GM12891 (cell line): Measurements from ENCODE around the gene SLCO3A1.
"Not testable (repeated sequence)": the region's sequence is repeated elsewhere in the genome, so short reads cannot be mapped to it uniquely, and the experiment has no call there.

Experiments used
- DNase-seq: peaks from one replicate; pipeline ENCODE4 v3.0.0; 2011; ENCODE audit warnings: low spot score; ENCODE audit not compliant: insufficient read length
- FAIRE-seq: peaks from 2 replicates; lab custom pipeline; 2011; peaks lifted over from hg19 to GRCh38; lab: Jason Lieb, UNC
- PAX5 ChIP-seq: IDR thresholded peaks from 2 replicates; pipeline ENCODE4 v1.6.1; 2011; ENCODE audit warnings: low read length, moderate library complexity, mild to moderate bottlenecking; ENCODE audit not compliant: insufficient read depth, severe bottlenecking
- POLR2A ChIP-seq: IDR thresholded peaks from 2 replicates; pipeline ENCODE4 v1.6.1; 2011; ENCODE audit warnings: low read depth, low read length, control low read depth
- POLR2AphosphoS5 ChIP-seq: IDR thresholded peaks from 2 replicates; pipeline ENCODE4 v1.6.1; 2011; ENCODE audit warnings: low read depth, low read length, control low read depth
- POU2F2 ChIP-seq: IDR thresholded peaks from 2 replicates; pipeline ENCODE4 v1.6.1; 2011; ENCODE audit warnings: low read depth, mild to moderate bottlenecking, control low read depth, low read length, moderate library complexity
- SPI1 ChIP-seq: IDR thresholded peaks from 2 replicates; pipeline ENCODE4 v1.6.1; 2011; ENCODE audit warnings: low read depth, low read length, control low read depth
- TAF1 ChIP-seq: IDR thresholded peaks from 2 replicates; pipeline ENCODE4 v1.6.1; 2011; ENCODE audit warnings: low read depth, low read length, control low read depth

The SLCO3A1 gene

GRCh38 chr15:92050220-92050898 lies 196.9 kb downstream of the SLCO3A1 start:
- no peak for FAIRE-seq
- DNase-seq = no peak
- TF ChIP-seq POU2F2 (no peak), TAF1 (no peak), POLR2A (no peak), PAX5 (no peak), POLR2AphosphoS5 (no peak), SPI1 (no peak)

DNA sequence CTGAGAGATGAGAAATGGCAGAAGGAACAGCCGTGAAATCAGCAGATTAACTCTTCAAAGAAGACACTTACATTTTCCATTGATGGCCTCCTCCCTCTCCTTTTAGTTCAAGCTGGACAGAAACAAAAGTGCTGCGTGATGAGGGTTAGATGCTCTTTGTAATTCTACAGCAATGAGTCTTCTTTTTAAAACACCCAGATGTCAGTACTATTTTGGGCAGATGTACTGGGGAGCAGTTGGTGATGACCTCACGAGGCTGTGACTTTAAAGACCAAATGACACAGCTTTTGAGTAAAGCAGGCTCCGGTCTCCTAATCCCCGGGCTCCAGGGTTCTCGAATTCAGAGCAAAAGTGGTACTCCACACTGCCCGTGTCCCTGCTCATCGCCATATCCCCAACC lies 198.2 kb downstream of the SLCO3A1 start:
- no peak for DNase-seq
- TF ChIP-seq POU2F2 = no peak
- no peak for TF ChIP-seq PAX5
- no peak for TF ChIP-seq SPI1
- FAIRE-seq = no peak

DNA sequence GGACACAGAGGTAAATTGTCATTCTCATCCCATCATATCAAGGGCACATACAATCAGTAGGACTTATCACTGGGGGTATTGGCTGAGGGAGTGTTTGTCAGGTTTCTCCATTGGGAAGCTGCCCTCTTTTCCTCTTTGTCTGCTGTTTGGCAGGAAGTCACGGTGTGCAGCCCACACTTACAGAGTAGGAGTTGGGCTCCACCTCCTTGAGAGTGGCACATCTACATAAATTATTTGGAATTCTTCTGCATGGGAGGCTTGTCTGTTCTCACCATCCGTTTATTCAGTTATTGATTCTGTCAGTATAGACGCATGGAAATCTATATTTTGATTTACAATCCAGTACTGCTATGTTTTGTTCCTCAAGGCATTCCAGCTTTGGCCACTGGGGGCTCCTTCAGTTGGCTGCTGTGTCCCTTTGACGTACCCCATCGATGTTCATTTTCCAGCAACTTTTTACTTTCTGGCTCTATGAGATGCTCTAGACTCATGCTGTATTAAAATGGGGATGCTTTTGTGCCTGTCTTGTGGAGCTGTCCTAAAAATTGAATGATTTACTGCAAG lies 200.3 kb downstream of the SLCO3A1 start:
- DNase-seq (no peak), FAIRE-seq (no peak)
- TF ChIP-seq SPI1 = no peak
- no peak for TF ChIP-seq POLR2A
- TF ChIP-seq PAX5 = no peak

DNA sequence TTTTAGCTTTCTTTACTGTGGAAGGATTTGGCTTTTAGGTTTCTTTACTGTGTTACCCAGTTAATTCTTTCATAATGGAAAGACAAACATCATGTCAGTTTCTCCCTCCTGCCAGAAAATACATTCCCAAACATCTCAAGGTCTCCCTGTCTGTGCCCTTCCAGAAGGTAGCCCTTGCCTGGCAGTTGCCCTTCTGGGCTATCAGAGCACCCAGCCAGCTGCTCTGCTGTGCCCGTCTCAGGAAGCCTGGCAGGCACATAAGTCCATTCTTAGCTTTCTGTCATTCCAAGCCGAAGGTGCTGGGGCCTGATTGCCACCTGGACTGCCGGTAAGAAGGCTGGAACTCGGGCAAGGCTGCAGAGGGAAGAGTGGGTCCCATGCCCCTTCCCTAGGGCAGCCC lies 203.4 kb downstream of the SLCO3A1 start:
- TF ChIP-seq POLR2A (no peak), POLR2AphosphoS5 (no peak), POU2F2 (no peak), SPI1 (no peak), TAF1 (no peak), PAX5 (no peak)
- FAIRE-seq = no peak

DNA sequence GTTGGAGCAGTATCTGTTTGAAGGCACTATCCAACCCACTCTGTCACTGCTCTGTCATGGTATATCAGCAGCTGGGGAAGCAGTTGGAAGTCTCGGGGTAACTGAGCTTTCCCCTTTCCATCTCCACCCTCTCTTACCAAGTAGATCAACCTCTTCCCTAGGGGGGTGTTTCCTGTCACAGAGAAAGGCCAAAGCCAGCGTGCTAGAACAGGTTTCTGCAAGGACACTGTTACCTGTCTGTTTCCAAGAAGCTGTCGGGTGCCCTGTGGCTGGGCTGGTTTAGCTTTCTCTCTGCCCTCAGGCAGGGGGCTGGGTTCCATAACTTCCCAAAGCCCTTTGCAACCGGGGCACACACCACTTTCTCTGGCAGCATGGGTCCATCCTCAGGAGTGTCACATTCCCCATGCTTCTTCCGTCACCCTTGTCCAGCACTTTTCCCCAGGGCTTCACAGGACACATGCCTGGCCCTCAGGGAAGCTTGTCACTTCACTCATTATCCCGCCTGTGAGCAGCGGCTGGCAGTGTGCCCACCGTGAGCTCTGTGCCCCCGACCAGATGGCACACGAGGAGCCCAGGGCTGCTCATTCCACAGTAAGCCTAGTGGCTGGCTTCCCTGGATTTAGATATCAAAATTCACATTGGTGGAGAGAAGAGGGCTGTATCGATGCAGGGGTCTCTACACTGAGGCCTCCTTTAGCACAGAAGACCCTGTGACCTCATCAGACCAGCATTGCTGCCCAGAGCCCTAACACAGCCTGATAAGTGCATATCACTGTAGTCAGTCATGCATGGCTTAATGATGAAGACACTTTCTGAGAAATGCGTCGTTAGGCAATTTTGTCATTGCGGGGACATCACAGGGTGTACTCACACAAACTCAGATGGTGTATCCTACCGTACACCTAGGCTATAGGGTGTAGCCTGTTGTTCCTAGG lies 205.8 kb downstream of the SLCO3A1 start:
- no peak for FAIRE-seq
- DNase-seq = no peak
- TF ChIP-seq PAX5 (no peak), POU2F2 (no peak), POLR2A (no peak), POLR2AphosphoS5 (no peak), SPI1 (no peak), TAF1 (no peak)

More for the DNA sequence above, 203.4 kb downstream of the SLCO3A1 start:
- DNase-seq = no peak

DNA sequence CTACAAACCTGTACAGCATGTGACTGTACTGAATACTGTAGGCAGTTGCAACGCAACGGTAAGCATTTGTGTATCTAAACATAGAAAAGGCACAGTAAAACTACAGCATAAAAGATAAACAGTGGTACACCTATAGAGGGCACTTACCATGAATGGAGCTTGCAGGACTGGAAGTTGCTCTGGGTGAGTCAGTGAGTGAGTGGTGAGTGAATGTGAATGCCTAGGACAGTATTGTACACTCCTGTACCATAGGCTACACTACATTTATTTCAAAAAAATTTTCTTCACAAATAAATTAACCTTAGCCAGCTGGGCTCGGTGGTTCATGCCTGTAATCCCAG lies 206.4 kb downstream of the SLCO3A1 start:
- FAIRE-seq, DNase-seq: not testable (repeated sequence)

DNA sequence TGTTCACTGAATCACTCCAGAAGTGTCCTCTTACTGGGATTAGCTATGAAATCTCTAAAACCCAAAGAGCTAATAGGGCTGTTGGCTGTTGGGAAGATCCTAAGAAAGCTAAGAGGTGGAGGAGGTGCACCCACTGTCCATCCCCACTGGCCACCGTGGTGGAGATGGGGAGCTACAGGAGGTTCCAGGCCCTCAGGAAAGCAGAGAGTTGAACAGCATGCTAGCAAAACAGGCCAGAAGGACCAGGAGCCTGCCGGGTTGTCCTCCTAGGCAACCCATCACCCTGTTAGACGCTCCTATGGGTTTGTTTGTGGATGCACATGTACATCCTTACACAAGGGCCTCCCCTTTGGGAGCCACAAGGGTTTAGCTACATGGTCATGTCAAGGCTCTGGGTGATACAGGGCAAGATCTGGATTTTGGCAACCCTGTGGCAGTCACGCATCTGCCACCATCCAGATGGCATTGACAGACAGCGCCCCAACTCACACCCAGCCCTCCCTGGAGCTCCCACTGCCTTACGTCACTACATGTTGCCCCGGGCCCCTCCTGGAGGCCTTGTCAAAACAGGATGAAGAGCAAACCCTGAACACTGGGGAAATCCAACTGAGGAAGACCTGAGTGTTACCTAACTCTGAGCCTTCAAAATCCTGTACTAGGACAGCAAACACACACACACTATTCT lies 208.1 kb downstream of the SLCO3A1 start:
- FAIRE-seq = no peak
- TF ChIP-seq POLR2AphosphoS5 (no peak), SPI1 (no peak), PAX5 (no peak), TAF1 (no peak), POU2F2 (no peak), POLR2A (no peak)
- no peak for DNase-seq

DNA sequence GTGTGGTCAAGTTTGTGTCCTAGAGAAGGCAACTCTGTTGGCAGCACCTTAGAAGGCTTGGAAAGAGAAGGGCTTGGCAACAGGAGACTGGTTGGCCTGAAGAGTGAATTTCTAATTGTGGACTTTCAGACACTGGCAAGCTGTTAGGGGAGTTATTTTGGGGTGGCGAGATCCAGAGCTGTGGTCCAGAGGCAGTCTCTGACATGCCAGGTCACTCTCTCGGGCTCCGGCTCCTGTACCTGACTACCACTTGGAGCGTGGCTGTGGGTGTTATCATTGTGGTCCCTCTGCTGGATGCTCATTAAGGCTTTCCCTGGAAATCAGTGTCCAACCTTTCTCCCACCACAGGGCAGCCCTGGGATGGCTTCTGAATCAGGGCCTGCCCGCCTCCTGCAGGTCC lies 209.0 kb downstream of the SLCO3A1 start:
- no peak for DNase-seq
- no peak for FAIRE-seq
- TF ChIP-seq TAF1 (no peak), SPI1 (no peak), PAX5 (no peak), POLR2A (no peak), POU2F2 (no peak), POLR2AphosphoS5 (no peak)

GRCh38 chr15:92068121-92068520 lies 214.6 kb downstream of the SLCO3A1 start:
- FAIRE-seq (peak; percentile 20), DNase-seq (no peak)
- no peak for TF ChIP-seq POLR2A
- TF ChIP-seq SPI1 = peak; percentile 27; the same call in 1 of the 2 replicates
